Measurements from ENCODE around the gene MGAT4B.

Gene MGAT4B

GRCh38 chr5:179834120-179834519, 27.5 kb upstream of the MGAT4B start:
- Mint-ChIP-seq H3K36me3 (ENCODE audit: low read depth) (peaks cover 87% of the 10 kb centered on the region), H3K9me3 (peaks cover 13% of the 10 kb centered on the region), H3K27ac (no peak overlapping the region), H3K4me3 (no peak overlapping the region), H3K27me3 (ENCODE audit: low read depth) (peaks cover 3% of the 10 kb centered on the region), H3K4me1 (no peaks in the 10 kb centered on the region)
- TF ChIP-seq CTCF (IDR thresholded peaks at IDR 0.05; ENCODE audit: unreplicated experiment in 3 of 3) = no peak

- Mint-ChIP-seq H3K4me1 (no peaks in the 10 kb centered on the region), H3K9me3 (peaks cover 13% of the 10 kb centered on the region), H3K27ac (no peak overlapping the region), H3K27me3 (ENCODE audit: low read depth) (peaks cover 3% of the 10 kb centered on the region), H3K4me3 (no peak overlapping the region), H3K36me3 (ENCODE audit: low read depth) (peaks cover 90% of the 10 kb centered on the region)
- no peak for TF ChIP-seq CTCF (IDR thresholded peaks at IDR 0.05; ENCODE audit: unreplicated experiment in 3 of 3)
Observed at GRCh38 chr5:179833709-179834070, 27.0 kb upstream of the MGAT4B start.

DNA sequence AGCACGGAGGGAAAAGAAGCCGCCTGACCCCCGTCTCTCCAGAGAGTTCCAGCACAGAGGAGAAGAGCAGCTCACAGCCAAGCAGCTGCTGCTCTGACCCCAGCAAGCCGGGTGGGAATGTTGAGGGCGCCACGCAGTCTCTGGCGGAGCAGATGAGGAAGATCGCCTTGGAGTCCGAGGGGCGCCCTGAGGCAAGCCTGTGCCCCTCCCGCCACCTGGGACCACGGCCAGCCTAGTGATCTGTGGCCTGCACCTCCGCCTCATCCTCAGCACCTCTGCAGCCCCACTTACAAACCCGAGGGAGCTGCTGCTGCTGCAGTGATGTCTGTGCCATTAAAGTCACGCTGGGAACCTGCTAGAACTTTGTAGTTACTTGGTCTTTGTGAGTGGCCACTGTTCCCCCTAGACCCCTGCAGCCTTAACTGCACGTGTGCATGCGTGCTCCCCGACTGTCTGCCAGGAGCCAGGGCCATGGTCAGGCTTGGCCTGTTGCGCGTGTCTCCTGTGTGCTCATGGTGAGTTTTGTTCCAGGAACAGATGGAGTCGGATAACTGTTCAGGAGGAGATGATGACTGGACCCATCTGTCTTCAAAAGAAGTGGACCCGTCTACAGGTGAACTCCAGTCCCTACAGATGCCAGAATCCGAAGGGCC, 26.5 kb upstream of the MGAT4B start:
- no peak overlapping the region for H3K27ac Mint-ChIP-seq
- no peaks in the 10 kb centered on the region for H3K4me1 Mint-ChIP-seq
- peaks cover 13% of the 10 kb centered on the region for H3K9me3 Mint-ChIP-seq
- H3K27me3 Mint-ChIP-seq (ENCODE audit: low read depth) = peaks cover 3% of the 10 kb centered on the region
- peaks cover 90% of the 10 kb centered on the region for H3K36me3 Mint-ChIP-seq (ENCODE audit: low read depth)
- TF ChIP-seq CTCF (IDR thresholded peaks at IDR 0.05; ENCODE audit: unreplicated experiment in 3 of 3) = no peak
- H3K4me3 Mint-ChIP-seq = no peak overlapping the region

DNA sequence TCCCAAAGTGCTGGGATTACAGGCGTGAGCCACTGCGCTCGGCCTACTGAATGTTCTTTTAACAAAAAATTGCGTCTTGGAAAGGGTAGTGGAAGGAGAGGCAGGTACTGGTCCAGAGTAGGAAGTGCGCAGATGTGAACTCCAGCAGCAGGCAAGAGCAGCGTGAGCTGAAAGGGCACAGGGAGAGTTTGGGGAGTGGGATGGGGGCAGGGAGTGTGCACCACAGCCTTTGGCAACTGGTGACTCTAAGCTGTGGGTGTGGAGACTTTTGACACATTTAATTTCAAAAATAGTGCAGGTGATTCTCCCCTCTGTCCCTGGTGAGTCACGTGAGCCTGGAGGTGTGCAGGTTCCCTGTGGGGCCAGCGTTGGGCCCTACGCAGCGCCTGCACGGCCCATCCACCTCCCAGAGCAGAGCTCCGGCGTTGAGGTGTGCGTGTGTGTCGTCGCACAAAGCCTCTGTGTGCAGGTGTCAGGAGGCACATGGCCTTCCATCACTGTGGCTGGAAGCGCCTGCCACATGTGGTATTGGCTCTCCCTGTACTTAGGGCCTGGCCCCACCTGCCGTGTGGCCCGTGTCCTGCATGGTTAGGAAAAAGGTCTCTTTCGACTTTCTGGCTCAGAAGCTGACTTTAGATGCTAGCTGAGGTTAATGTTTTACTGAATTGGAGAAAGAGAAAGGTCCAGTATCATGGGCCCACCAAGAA, 25.5 kb upstream of the MGAT4B start:
- Mint-ChIP-seq H3K4me1 (no peaks in the 10 kb centered on the region), H3K27ac (no peak overlapping the region), H3K27me3 (ENCODE audit: low read depth) (peaks cover 3% of the 10 kb centered on the region), H3K4me3 (no peak overlapping the region), H3K9me3 (peaks cover 13% of the 10 kb centered on the region), H3K36me3 (ENCODE audit: low read depth) (peaks cover 92% of the 10 kb centered on the region)
- TF ChIP-seq CTCF (IDR thresholded peaks at IDR 0.05; ENCODE audit: unreplicated experiment in 3 of 3) = peak in 1 of 3 experiments; percentile 16

GRCh38 chr5:179830818-179831468, 24.3 kb upstream of the MGAT4B start:
- H3K9me3 Mint-ChIP-seq = peaks cover 13% of the 10 kb centered on the region
- H3K27me3 Mint-ChIP-seq (ENCODE audit: low read depth) = peaks cover 3% of the 10 kb centered on the region
- no peak for TF ChIP-seq CTCF (IDR thresholded peaks at IDR 0.05; ENCODE audit: unreplicated experiment in 3 of 3)
- H3K4me3 Mint-ChIP-seq = no peak overlapping the region
- H3K4me1 Mint-ChIP-seq = no peaks in the 10 kb centered on the region
- peaks cover 91% of the 10 kb centered on the region for H3K36me3 Mint-ChIP-seq (ENCODE audit: low read depth)
- no peak overlapping the region for H3K27ac Mint-ChIP-seq
